ENCODE data around the gene FREM3.

DNA sequence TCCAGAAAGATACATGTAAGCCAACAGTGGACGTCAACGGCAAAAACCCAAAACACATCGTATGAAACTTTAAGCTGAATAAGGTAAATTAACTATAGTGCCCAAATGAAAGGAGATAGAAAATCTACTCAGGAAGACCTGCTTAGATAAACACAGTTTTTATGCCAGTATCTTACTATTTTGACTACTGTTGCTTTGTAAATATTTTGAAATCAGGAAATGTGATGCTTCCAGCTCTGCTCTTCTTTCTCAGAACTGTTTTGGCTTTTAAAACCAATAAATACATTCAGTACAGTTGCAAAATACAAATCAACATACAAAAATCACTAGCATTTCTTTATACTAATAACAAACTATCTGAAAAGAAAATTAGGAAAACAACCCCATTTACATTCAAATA is 103.2 kb downstream of the FREM3 start:
- no peak for TF ChIP-seq CTCF (conservative IDR thresholded peaks at IDR 0.05; ENCODE audit: low read depth, low read length)
- TF ChIP-seq EZH2 (IDR thresholded peaks at IDR 0.05; ENCODE audit: borderline replicate concordance, low read depth, low read length, poor library complexity, severe bottlenecking), result no peak
